IPS-NIHi11 (cell line): ENCODE measurements around the gene DGKB.
"Not testable (repeated sequence)": the region's sequence is repeated elsewhere in the genome, so short reads cannot be mapped to it uniquely, and the experiment has no call there.

Experiments used
- DNase-seq: peaks from one replicate; pipeline ENCODE4 v3.0.0; 2012; ENCODE audit warnings: mixed read lengths, low spot score

The DGKB gene

DNA sequence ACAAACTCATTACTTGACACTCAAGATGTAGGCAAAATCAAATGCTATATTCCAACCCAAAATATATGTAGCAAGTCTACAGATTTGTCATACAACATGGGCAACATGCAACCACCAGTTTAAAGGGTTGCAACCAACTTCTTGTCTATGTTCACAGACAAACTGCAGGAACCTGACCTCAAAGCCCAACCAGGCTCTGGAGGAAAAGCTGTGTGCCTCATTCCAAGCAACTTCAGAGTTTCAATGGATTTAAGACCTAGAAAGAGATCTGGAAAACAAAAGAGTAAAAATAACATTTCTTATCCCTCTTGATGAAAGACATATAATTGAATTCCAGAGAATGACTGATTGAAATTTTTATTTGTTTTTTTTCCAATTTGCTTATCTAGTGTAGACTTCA, 612.6 kb downstream of the DGKB start:
- DNase-seq = no peak

DNA sequence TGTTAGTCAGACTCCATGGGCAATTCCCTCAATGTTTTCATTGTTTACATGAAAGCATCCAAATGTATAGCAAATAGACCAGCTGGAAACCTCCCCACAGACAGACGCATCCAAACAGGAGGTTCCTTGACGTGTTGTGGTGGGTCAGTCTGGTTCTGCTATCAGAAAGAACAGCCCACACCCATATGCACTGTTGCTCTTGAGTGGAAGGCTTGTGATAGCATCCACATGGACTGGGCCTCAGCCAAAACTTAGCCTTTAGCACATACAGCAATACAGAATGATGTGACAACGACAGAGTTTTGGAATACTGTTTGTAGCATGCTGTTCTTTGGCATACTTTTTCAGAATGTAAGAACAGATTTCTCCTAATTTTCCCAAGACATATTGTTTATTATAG, 613.9 kb downstream of the DGKB start:
- DNase-seq = no peak

DNA sequence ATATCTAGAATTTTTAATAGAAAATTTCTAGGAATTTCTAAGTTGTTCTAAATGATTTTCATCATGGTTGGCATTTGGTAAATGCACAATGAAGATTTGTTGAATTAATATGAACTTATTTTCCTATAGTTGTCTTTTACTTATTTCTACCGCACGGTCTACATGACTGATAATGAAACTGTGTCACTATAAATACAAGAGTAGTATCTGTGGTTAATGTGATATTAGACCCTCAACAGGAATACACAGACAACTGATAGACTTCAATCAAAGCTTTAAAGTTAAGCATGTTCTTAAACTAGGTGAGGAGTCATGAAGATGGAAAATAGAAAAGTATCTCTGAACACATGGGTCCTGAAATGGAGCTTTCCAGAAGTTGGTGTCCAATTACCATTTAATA, 615.2 kb downstream of the DGKB start:
- DNase-seq = no peak

DNA sequence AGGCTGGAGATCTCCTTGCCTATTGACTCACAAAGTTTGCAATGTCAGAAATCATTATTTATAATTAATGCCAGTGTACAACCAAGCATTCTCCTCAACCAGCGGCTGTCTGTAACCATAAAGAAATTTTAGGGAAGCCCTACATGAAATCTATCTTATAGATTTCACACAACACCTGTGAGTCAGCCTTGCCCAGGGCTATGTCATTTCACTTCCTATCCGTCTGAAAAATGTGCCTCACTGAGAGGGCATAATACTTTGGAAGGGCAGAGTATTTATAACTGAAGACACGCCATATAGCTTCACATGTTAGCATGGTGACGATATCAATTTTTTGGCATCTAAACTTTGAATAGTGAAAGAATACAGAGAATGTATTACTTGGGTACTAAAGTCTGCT, 616.5 kb downstream of the DGKB start:
- DNase-seq = no peak

- DNase-seq = not testable (repeated sequence)
Measured at GRCh38 chr7:14279065-14279871, 623.3 kb downstream of the DGKB start.

DNA sequence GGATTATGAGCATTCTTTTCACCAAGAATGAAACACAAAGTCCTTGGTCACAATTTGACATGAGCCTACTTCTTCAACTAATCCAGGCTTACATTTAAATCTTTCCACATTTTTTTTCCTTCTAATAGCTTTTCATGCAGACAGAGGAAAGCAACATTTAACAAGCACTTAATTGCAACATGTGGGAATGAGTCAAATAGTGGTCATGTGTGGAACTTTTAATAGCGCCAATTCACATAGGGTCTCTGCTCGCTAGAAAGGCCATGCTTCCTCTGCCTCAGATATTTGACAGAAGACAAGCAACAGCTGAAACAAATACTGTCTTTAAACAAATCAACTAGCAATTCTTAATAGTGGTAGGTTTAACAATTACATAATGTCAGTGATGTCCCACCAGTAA, 627.2 kb downstream of the DGKB start:
- DNase-seq = no peak

DNA sequence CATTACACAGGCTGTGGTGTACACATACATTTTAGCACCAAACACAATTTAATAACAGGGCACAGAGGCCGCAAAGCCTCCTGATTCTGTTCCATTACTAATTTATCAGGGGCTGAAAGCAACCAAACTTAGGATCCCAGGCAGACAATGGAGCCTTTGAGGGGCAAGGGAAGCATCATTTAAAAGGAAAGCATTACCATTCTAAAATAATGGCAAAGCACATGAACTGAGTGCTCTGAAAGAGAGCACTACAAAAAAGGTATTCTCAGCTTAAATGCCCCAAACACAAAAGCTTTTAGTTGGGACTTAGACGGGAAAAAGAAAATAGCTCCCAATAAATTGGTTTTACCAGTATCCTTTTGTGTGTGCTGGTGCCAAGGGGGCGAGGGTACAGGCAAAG, 631.1 kb downstream of the DGKB start:
- DNase-seq = no peak

DNA sequence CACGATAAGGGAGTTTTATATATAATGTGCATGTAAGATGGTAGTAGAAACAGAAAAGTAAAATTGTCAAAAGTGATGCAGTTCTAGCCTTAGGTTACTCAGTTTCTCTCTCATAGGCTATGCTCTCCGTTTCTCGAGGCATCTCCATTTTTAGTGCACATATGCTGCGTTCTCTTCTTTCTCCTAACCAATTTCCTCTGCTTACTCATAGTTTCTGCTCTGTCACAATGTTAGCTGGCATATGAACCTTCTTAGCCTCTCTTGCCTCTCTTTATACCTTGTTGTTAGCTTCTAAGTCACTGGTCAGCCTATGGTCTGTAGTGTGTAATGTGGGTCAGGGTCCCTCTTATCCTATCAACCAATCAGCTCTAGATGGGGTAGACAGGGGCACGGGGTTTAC, 632.5 kb downstream of the DGKB start:
- DNase-seq = no peak

DNA sequence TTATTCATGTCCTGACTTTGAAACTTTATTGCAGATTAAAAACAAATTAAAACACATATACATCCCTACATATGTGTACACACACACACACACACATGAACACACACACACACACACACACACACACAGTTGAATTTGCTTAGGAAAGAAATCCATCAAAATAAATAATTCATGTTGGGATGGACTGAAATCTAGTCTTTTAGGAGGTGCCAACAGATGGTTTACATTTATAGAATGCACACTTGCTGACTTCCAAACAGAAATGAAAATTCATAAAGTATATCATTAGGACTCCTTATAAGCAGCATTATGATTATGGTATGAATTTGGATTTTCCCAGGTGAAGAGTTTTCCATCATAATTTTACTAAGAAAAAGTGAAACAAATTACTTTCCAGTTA, 642.5 kb downstream of the DGKB start:
- no peak for DNase-seq

GRCh38 chr7:14258861-14259260, 643.7 kb downstream of the DGKB start:
- DNase-seq = no peak

- no peak for DNase-seq
Measured at GRCh38 chr7:14258441-14258840, 644.1 kb downstream of the DGKB start.

DNA sequence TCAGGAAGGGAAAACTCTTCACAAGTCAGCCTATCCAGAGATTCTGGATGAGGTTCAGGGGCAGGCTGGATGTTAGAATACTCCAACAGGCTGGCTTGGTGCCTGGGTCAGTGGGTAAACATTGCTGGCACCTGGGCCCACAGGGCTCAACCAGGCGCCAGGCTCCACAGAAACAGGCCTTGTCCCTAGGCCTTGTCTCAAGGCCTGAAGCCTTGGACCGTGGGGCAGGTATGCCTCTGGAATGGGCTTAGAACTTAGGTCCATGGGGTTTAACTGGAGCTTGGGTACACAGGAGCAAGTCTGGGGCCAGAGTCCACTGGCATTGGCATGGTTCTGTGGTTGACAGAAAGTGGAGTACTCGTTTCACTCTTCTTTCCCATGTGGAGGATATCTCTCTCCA, 650.1 kb downstream of the DGKB start:
- DNase-seq = no peak

- no peak for DNase-seq
Measured at GRCh38 chr7:14242175-14242574, 660.4 kb downstream of the DGKB start.

DNA sequence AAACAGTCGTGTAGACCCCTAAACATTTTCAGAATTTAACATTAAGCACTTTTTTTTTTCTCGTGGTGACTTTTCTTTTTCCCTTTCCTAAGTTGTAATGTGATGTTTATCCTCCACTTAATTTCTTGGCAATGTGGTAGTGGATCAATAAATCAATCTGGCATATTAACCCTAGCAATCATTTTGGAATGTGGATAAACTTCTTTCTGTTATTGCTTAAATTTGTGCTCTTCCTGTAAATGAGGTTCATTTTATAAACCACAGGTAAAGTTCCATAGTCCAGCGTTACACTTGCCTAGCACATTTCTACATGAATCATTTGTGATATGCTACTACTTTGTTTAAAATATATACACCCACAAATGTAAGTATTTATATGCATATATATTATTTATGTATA, 665.7 kb downstream of the DGKB start:
- no peak for DNase-seq

GRCh38 chr7:14235056-14235455, 667.5 kb downstream of the DGKB start:
- no peak for DNase-seq

- DNase-seq = no peak
Measured at GRCh38 chr7:14233868-14234369, 668.6 kb downstream of the DGKB start.

GRCh38 chr7:14233076-14233867, 669.3 kb downstream of the DGKB start:
- DNase-seq = no peak

GRCh38 chr7:14229047-14229446, 673.5 kb downstream of the DGKB start:
- DNase-seq = no peak

DNA sequence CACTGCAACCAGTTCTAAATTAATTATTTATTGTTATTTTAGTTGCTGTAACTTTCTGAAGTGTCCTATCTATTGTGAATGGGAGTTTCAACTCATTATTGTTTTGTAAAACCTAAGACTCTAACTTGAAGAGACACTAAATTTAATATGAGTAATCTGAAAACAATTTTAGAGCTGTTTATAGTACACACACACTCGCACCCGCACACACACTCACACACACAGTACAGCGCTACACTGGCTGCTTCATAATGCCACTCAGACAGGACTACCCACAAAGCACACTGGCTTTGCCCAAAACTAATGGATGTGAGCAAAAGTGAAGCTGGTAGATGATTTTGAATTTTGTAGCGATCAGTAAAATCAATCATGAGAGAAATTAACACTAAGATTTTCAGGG, 674.2 kb downstream of the DGKB start:
- DNase-seq = no peak

GRCh38 chr7:14226126-14226525, 676.4 kb downstream of the DGKB start:
- DNase-seq = no peak

DNA sequence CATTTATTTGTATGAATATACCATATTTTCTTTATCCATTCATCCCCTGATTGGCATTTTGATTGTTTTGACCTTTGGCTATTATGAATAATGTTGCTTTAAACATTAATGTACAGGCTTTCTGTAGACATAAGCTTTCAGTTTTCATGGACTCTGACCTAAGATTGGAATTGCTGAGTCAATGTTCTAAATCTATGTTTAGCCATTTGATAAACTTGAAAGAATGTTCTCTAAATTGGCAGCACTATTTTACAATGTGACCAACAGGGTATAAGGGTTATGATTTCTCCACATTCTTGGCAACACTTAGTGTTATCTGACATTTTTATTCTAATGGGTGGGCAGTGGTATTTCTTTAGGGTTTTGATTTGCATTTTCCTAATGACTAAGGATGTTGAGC, 683.4 kb downstream of the DGKB start:
- DNase-seq = no peak

GRCh38 chr7:14218338-14218737, 684.2 kb downstream of the DGKB start:
- DNase-seq = no peak

DNA sequence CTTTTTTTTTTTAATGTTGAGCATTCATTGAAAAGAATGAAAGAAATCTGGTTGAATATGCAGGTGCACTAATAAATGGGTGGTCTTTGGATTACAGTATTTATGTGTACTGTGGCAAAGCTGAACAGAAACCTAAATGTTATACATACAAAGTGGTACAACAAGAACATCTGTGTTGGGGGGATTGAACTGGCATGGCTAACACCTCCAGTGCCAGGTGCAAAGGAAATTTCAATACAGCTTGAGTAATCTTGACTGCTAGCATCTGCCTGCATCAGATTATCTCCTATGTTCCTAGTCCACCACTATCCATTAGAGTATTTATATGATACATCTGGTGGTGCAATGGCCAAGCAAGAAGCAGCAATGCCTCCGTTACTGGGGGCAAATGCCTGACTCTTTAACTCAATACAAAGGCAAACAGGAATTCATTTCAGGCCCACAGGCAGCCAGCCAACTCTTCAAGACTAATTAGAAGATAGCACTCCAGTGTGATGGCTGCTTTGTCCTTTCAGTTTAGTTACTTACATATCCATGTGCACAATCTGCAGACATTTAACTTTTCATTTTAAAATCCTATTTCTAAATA, 692.6 kb downstream of the DGKB start:
- no peak for DNase-seq
